Upper lobe of right lung (tissue), 1 donor: ENCODE results near the gene ZKSCAN7. TPM values are rescaled to one million over a fixed set of nuclear protein-coding genes. Genes with fewer than 3 reads are reported as not detected.

Source experiments
- total RNA-seq: library from RNA; stranded (reverse); fragmentation: NEBNext Ultra II Directional; extraction: Animal tissue kit (Norgen Biotek cat#: 25700); gene quantifications from one replicate; pipeline ENCODE4 v1.2.1, GENCODE V29; 2021
- donor health status: DM: no; HTN: yes; CAD: no; lungs with severe emphysema.

ZKSCAN7 gene
- total RNA-seq, 1 donor from 2014 or later, result 3.6 TPM

Other genes with a start within 250 kb of the ZKSCAN7 start
- 33.2 TPM for gene TCAIM, start 216.4 kb upstream of the ZKSCAN7 start, total RNA-seq
- 19.8 TPM for gene ZNF445, start 77.5 kb upstream of the ZKSCAN7 start, total RNA-seq
- gene ZNF660, start 29.8 kb downstream of the ZKSCAN7 start, total RNA-seq, result 5.9 TPM
- 14.2 TPM for gene ZNF197, start 69.8 kb downstream of the ZKSCAN7 start, total RNA-seq
- 10.0 TPM for gene ZNF35, start 93.5 kb downstream of the ZKSCAN7 start, total RNA-seq
- gene ZNF502, start 157.5 kb downstream of the ZKSCAN7 start, total RNA-seq, result 4.1 TPM
- gene ZNF501, start 174.4 kb downstream of the ZKSCAN7 start, total RNA-seq, result 4.5 TPM
- gene KIAA1143, start 206.4 kb downstream of the ZKSCAN7 start, total RNA-seq, result 25.2 TPM
- gene KIF15, start 206.6 kb downstream of the ZKSCAN7 start, total RNA-seq, result 0.81 TPM